Gastroesophageal sphincter (tissue), 4 donors: Measurements from ENCODE around the gene SOX4. TPM values are rescaled to one million over a fixed set of nuclear protein-coding genes. Genes with fewer than 3 reads are reported as not detected.

ENCODE experiments used
- ATAC-seq: fragments of 150-250 bp; one replicate; pipeline ENCODE4 v1.9.1; 2016; ENCODE audit warnings: mild to moderate bottlenecking, moderate library complexity
- H3K27ac ChIP-seq, 4 donors: fragments of 200-600 bp; sonication (generic) in 3 of 4; 1 replicate in 3 of 4; 2 replicates in 1 of 4; pipeline ENCODE4 v1.5.1; 2016 to 2019
- H3K27me3 ChIP-seq: fragments of 200-600 bp; sonication (generic); one replicate; pipeline ENCODE4 v1.5.1; 2019
- H3K36me3 ChIP-seq, 2 donors: fragments of 200-600 bp; sonication (generic); one replicate each; pipeline ENCODE4 v1.5.1; 2019; ENCODE audit warnings: control low read depth in 1 of 2
- H3K4me1 ChIP-seq, 3 donors: fragments of 200-600 bp; sonication (generic); 1 replicate in 2 of 3; 2 replicates in 1 of 3; pipeline ENCODE4 v1.5.1; 2016 to 2019; ENCODE audit warnings: control low read depth in 2 of 3
- H3K4me3 ChIP-seq, 2 donors: fragments of 200-600 bp; sonication (generic); one replicate each; pipeline ENCODE4 v1.5.1; 2019; ENCODE audit warnings: mild to moderate bottlenecking in 1 of 2, moderate library complexity in 1 of 2
- H3K9me3 ChIP-seq, 3 donors: fragments of 200-600 bp; sonication (generic); one replicate each; pipeline ENCODE4 v1.5.1; 2017 to 2019; ENCODE audit warnings: control low read depth in 2 of 3
- EP300 ChIP-seq: sonication (generic); formaldehyde crosslinking; IDR thresholded peaks from one replicate; pipeline ENCODE4 v1.6.1; 2017; ENCODE audit warnings: antibody characterized with exemption, mild to moderate bottlenecking
- POLR2A ChIP-seq, 2 donors: fragments of 450-650 bp; IDR thresholded peaks; one replicate each; pipeline ENCODE4 v1.6.1; 2017; ENCODE audit warnings: antibody characterized with exemption in 2 of 2, mild to moderate bottlenecking in 2 of 2, moderate library complexity in 1 of 2
- POLR2AphosphoS5 ChIP-seq: sonication (generic); formaldehyde crosslinking; IDR thresholded peaks from one replicate; pipeline ENCODE4 v1.6.1; 2017; ENCODE audit warnings: antibody characterized with exemption
- WGBS, 2 donors: methylation state at CpG; one replicate each; pipeline ENCODE4 v1.1.5; 2018; ENCODE audit warnings: low coverage in 1 of 2; 5-methylcytosine and 5-hydroxymethylcytosine counted together
- total RNA-seq, 4 donors: library from RNA; depleted of rRNA; stranded (reverse); fragments of >200 nt; gene quantifications; one replicate each; pipeline ENCODE4 v1.1.0, GENCODE V29; 2016
- TF ChIP-seq, protein P1 (sequence below), 4 experiments: fragments of 200-600 bp in 2 of 4; fragments of 450-650 bp in 2 of 4; sonication (generic) in 1 of 4; IDR thresholded peaks; one replicate each; pipeline ENCODE4 v1.5.1; 2017 to 2019; ENCODE audit warnings: antibody characterized with exemption in 4 of 4, mild to moderate bottlenecking in 2 of 4, moderate library complexity in 2 of 4

The SOX4 gene
- total RNA-seq, 4 donors from 2014 or later, result 3.3 to 4.6 (median 4.1) TPM

DNA sequence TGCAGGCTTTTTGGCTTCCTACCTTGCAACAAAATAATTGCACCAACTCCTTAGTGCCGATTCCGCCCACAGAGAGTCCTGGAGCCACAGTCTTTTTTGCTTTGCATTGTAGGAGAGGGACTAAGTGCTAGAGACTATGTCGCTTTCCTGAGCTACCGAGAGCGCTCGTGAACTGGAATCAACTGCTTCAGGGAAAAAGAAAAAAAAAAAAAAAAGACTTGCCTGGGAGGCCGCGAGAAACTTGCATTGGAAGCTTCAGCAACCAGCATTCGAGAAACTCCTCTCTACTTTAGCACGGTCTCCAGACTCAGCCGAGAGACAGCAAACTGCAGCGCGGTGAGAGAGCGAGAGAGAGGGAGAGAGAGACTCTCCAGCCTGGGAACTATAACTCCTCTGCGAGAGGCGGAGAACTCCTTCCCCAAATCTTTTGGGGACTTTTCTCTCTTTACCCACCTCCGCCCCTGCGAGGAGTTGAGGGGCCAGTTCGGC, 420 bp downstream of the SOX4 start:
- H3K4me3 ChIP-seq, result peak overlapping the region; percentile 48 to 88
- TF ChIP-seq, protein P1, sequence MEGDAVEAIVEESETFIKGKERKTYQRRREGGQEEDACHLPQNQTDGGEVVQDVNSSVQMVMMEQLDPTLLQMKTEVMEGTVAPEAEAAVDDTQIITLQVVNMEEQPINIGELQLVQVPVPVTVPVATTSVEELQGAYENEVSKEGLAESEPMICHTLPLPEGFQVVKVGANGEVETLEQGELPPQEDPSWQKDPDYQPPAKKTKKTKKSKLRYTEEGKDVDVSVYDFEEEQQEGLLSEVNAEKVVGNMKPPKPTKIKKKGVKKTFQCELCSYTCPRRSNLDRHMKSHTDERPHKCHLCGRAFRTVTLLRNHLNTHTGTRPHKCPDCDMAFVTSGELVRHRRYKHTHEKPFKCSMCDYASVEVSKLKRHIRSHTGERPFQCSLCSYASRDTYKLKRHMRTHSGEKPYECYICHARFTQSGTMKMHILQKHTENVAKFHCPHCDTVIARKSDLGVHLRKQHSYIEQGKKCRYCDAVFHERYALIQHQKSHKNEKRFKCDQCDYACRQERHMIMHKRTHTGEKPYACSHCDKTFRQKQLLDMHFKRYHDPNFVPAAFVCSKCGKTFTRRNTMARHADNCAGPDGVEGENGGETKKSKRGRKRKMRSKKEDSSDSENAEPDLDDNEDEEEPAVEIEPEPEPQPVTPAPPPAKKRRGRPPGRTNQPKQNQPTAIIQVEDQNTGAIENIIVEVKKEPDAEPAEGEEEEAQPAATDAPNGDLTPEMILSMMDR (IDR thresholded peaks at IDR 0.05), result no peak
- no peak for TF ChIP-seq POLR2AphosphoS5
- TF ChIP-seq EP300, result no peak
- no peak for TF ChIP-seq POLR2A (IDR thresholded peaks at IDR 0.05)
- peak overlapping the region; percentile 35 to 97 (median 94) for H3K27ac ChIP-seq
- 0% methylated on average over 4 to 10 of the region's 19 CpGs for WGBS, 2 donors
- H3K27me3 ChIP-seq, result no peaks in the 10 kb centered on the region
- no peaks in the 10 kb centered on the region for H3K36me3 ChIP-seq
- peak; percentile 20 for ATAC-seq
- peaks cover 0 to 41% (median 2%) of the 10 kb centered on the region in 3 donors for H3K4me1 ChIP-seq
- H3K9me3 ChIP-seq, result no peaks in the 10 kb centered on the region

DNA sequence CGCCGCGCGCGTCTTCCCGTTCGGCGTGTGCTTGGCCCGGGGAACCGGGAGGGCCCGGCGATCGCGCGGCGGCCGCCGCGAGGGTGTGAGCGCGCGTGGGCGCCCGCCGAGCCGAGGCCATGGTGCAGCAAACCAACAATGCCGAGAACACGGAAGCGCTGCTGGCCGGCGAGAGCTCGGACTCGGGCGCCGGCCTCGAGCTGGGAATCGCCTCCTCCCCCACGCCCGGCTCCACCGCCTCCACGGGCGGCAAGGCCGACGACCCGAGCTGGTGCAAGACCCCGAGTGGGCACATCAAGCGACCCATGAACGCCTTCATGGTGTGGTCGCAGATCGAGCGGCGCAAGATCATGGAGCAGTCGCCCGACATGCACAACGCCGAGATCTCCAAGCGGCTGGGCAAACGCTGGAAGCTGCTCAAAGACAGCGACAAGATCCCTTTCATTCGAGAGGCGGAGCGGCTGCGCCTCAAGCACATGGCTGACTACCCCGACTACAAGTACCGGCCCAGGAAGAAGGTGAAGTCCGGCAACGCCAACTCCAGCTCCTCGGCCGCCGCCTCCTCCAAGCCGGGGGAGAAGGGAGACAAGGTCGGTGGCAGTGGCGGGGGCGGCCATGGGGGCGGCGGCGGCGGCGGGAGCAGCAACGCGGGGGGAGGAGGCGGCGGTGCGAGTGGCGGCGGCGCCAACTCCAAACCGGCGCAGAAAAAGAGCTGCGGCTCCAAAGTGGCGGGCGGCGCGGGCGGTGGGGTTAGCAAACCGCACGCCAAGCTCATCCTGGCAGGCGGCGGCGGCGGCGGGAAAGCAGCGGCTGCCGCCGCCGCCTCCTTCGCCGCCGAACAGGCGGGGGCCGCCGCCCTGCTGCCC, 1.1 kb downstream of the SOX4 start:
- peak overlapping the region; percentile 35 to 97 (median 94) for H3K27ac ChIP-seq
- H3K4me1 ChIP-seq, result peaks cover 0 to 40% (median 2%) of the 10 kb centered on the region in 3 donors
- ATAC-seq, result peak; percentile 50
- no peaks in the 10 kb centered on the region for H3K36me3 ChIP-seq
- H3K27me3 ChIP-seq, result no peaks in the 10 kb centered on the region
- no CpG with 5 or more reads among the region's 112 CpGs for WGBS, 2 donors
- H3K4me3 ChIP-seq, result peak overlapping the region; percentile 48 to 88
- no peak for TF ChIP-seq EP300
- TF ChIP-seq, protein P1 (IDR thresholded peaks at IDR 0.05), result no peak
- no peak for TF ChIP-seq POLR2A (IDR thresholded peaks at IDR 0.05)
- no peak for TF ChIP-seq POLR2AphosphoS5
- no peaks in the 10 kb centered on the region for H3K9me3 ChIP-seq

DNA sequence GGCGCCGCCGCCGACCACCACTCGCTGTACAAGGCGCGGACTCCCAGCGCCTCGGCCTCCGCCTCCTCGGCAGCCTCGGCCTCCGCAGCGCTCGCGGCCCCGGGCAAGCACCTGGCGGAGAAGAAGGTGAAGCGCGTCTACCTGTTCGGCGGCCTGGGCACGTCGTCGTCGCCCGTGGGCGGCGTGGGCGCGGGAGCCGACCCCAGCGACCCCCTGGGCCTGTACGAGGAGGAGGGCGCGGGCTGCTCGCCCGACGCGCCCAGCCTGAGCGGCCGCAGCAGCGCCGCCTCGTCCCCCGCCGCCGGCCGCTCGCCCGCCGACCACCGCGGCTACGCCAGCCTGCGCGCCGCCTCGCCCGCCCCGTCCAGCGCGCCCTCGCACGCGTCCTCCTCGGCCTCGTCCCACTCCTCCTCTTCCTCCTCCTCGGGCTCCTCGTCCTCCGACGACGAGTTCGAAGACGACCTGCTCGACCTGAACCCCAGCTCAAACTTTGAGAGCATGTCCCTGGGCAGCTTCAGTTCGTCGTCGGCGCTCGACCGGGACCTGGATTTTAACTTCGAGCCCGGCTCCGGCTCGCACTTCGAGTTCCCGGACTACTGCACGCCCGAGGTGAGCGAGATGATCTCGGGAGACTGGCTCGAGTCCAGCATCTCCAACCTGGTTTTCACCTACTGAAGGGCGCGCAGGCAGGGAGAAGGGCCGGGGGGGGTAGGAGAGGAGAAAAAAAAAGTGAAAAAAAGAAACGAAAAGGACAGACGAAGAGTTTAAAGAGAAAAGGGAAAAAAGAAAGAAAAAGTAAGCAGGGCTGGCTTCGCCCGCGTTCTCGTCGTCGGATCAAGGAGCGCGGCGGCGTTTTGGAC, 2.0 kb downstream of the SOX4 start:
- TF ChIP-seq EP300 (no peak), POLR2AphosphoS5 (no peak), POLR2A (IDR thresholded peaks at IDR 0.05) (no peak)
- TF ChIP-seq, protein P1 (IDR thresholded peaks at IDR 0.05), result peak in 2 of 4 experiments; percentile 32 to 52
- 0 to 1% methylated on average over 14 to 23 of the region's 108 CpGs for WGBS, 2 donors
- Histone ChIP-seq H3K36me3 (no peaks in the 10 kb centered on the region), H3K4me3 (peak overlapping the region; percentile 48 to 88), H3K9me3 (no peaks in the 10 kb centered on the region), H3K4me1 (peaks cover 0 to 38% (median 2%) of the 10 kb centered on the region in 3 donors), H3K27ac (peak overlapping the region; percentile 66 to 97 (median 94)), H3K27me3 (no peaks in the 10 kb centered on the region)
- no peak for ATAC-seq

DNA sequence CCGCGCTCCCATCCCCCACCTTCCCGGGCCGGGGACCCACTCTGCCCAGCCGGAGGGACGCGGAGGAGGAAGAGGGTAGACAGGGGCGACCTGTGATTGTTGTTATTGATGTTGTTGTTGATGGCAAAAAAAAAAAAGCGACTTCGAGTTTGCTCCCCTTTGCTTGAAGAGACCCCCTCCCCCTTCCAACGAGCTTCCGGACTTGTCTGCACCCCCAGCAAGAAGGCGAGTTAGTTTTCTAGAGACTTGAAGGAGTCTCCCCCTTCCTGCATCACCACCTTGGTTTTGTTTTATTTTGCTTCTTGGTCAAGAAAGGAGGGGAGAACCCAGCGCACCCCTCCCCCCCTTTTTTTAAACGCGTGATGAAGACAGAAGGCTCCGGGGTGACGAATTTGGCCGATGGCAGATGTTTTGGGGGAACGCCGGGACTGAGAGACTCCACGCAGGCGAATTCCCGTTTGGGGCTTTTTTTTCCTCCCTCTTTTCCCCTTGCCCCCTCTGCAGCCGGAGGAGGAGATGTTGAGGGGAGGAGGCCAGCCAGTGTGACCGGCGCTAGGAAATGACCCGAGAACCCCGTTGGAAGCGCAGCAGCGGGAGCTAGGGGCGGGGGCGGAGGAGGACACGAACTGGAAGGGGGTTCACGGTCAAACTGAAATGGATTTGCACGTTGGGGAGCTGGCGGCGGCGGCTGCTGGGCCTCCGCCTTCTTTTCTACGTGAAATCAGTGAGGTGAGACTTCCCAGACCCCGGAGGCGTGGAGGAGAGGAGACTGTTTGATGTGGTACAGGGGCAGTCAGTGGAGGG, 2.8 kb downstream of the SOX4 start:
- Histone ChIP-seq H3K27ac (peak overlapping the region; percentile 66 to 97 (median 94)), H3K4me1 (peaks cover 0 to 38% (median 2%) of the 10 kb centered on the region in 3 donors), H3K9me3 (no peaks in the 10 kb centered on the region), H3K27me3 (no peaks in the 10 kb centered on the region), H3K36me3 (no peaks in the 10 kb centered on the region), H3K4me3 (peak overlapping the region; percentile 48 to 88)
- TF ChIP-seq, protein P1 (IDR thresholded peaks at IDR 0.05), result no peak
- no peak for TF ChIP-seq POLR2A (IDR thresholded peaks at IDR 0.05)
- no peak for TF ChIP-seq EP300
- no peak for TF ChIP-seq POLR2AphosphoS5
- WGBS, 2 donors, result 0 to 1% methylated on average over 22 to 34 of the region's 43 CpGs
- ATAC-seq, result peak; percentile 19
